Tibial artery (tissue), 4 donors: ENCODE results near the gene ZGPAT.

Source experiments
- DNase-seq, 2 donors: peaks; one replicate each; pipeline ENCODE4 v3.0.0-alpha.2; 2019
- H3K27ac ChIP-seq, 2 donors: fragments of 200-600 bp; sonication (generic) in 1 of 2; 1 replicate in 1 of 2; 2 replicates in 1 of 2; pipeline ENCODE4 v1.5.1; 2018 to 2019; ENCODE audit warnings: mild to moderate bottlenecking in 1 of 2
- H3K27me3 ChIP-seq, 2 donors: fragments of 200-600 bp; sonication (generic) in 1 of 2; one replicate each; pipeline versions ENCODE4 v1.5.1 to v1.6.0; 2016 to 2019
- H3K36me3 ChIP-seq, 3 donors: fragments of 200-600 bp; sonication (generic) in 2 of 3; one replicate each; pipeline ENCODE4 v1.5.1; 2016 to 2019; ENCODE audit warnings: mild to moderate bottlenecking in 2 of 3
- H3K4me1 ChIP-seq, 4 donors: fragments of 200-600 bp; sonication (generic) in 2 of 4; 1 replicate in 3 of 4; 2 replicates in 1 of 4; pipeline ENCODE4 v1.5.1; 2016 to 2019
- H3K4me3 ChIP-seq, 2 donors: fragments of 200-600 bp; sonication (generic) in 1 of 2; 1 replicate in 1 of 2; 2 replicates in 1 of 2; pipeline ENCODE4 v1.5.1; 2018 to 2019; ENCODE audit warnings: mild to moderate bottlenecking in 2 of 2
- H3K9me3 ChIP-seq, 3 donors: fragments of 200-600 bp; sonication (generic) in 1 of 3; one replicate each; pipeline ENCODE4 v1.5.1; 2016 to 2019
- intact Hi-C: fragments of 100-400 bp; cut with DNase I; formaldehyde crosslinking; loops from one replicate; pipeline ENCODE4 v1.15.0; 2023; ENCODE audit warnings: low total_unique reads
- TF ChIP-seq, protein P1 (sequence below), 2 experiments: fragments of 200-600 bp in 1 of 2; fragments of 450-650 bp in 1 of 2; IDR thresholded peaks; one replicate each; pipeline ENCODE4 v1.5.1; 2017 to 2019; ENCODE audit warnings: antibody characterized with exemption in 2 of 2, mild to moderate bottlenecking in 1 of 2, moderate library complexity in 1 of 2

Gene ZGPAT

DNA sequence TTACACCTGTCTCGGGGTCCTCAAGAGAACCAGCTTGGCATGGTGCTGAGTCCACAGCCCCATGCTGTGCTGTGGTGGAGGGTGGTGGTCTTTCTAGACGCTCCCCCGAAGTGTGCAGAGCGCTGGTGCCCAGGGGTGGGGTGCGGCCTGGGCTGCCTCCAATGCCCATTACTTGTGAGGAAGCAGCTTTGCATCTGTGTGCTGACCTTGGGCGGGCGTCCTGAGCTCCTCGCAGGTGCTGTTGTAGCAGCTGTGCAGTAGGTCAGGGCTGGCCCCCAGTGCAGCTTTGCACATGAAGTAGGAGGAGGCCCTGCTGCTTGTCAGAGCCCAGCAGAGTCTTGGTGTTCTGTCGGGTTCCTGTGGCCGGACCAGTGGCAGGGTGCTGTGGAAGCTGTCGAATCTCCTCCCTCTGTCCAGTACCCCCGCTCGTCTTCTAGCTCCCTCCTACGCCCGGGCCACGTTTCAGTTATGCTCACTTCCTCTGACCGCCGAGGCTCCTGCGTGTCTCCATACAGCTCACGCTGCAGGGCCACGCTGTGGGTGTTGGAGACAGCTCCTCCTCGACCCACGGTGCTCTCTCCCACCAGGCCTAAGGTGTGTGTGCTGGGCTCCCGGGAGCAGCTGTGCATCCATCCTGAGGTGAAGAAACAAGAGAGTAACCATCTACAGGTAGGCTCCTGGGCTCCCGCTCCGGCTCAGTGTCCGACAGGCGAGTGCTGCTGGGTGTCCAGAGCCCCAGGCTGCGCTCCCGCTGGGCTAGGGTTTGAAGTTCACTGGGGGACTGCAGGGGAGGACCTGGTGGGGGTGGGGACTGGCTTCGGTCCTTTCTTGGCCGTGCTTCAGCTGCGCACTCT is 45.7 kb upstream of the ZGPAT start:
- Histone ChIP-seq H3K4me1 (peaks cover 0 to 26% (median 18%) of the 10 kb centered on the region in 4 donors), H3K36me3 (peaks cover 3 to 70% (median 50%) of the 10 kb centered on the region in 3 donors), H3K9me3 (no peaks in the 10 kb centered on the region), H3K4me3 (no peak overlapping the region), H3K27me3 (no peaks in the 10 kb centered on the region), H3K27ac (no peak overlapping the region)
- DNase-seq, result no peak
- TF ChIP-seq, protein P1, sequence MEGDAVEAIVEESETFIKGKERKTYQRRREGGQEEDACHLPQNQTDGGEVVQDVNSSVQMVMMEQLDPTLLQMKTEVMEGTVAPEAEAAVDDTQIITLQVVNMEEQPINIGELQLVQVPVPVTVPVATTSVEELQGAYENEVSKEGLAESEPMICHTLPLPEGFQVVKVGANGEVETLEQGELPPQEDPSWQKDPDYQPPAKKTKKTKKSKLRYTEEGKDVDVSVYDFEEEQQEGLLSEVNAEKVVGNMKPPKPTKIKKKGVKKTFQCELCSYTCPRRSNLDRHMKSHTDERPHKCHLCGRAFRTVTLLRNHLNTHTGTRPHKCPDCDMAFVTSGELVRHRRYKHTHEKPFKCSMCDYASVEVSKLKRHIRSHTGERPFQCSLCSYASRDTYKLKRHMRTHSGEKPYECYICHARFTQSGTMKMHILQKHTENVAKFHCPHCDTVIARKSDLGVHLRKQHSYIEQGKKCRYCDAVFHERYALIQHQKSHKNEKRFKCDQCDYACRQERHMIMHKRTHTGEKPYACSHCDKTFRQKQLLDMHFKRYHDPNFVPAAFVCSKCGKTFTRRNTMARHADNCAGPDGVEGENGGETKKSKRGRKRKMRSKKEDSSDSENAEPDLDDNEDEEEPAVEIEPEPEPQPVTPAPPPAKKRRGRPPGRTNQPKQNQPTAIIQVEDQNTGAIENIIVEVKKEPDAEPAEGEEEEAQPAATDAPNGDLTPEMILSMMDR (IDR thresholded peaks at IDR 0.05), result no peak
- intact Hi-C loops, result no loop called here

GRCh38 chr20:63662813-63663189 is 45.0 kb upstream of the ZGPAT start:
- Histone ChIP-seq H3K27me3 (no peaks in the 10 kb centered on the region), H3K27ac (no peak overlapping the region), H3K4me1 (peaks cover 0 to 20% (median 12%) of the 10 kb centered on the region in 4 donors), H3K36me3 (peaks cover 9 to 76% (median 56%) of the 10 kb centered on the region in 3 donors), H3K4me3 (no peak overlapping the region), H3K9me3 (no peaks in the 10 kb centered on the region)
- no peak for DNase-seq
- intact Hi-C loops, result no loop called here
- TF ChIP-seq, protein P1 (IDR thresholded peaks at IDR 0.05), result no peak

DNA sequence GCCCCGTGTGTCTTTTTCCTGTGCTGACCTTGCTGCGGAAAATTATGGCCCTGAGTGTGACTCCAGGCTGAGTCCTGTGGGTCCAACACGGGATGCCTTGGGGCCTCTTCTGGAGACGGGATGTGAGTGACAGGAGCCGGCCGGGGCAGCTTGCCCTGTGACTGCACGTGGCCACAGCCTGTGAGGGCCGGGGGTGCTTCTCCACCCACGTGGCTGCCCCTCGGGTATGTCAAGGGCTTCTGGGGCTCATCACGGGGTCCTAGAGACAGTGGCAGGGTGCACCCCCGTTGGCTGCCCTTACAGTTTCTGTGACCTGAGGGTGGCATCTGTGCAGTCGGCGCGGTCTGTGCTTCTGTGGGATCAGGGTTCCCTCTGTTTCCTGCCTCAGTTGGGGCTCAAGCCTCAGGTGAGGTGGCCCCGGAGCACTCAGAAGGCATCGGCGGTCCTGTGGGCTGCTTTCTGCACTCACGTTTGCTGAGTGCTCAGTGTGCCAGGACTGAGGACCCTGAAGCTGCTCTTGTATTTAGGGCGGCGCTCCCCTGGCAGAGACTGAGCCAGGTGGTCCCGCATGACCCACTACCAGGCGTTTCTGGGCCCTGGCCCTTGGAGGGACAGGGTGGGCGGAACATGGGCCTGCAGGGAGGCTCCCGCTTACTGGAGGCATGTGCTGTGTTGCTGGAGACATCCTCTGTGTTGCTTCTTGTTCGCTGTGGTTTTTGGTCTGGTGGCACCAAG is 44.3 kb upstream of the ZGPAT start:
- DNase-seq, result no peak
- H3K4me3 ChIP-seq, result no peak overlapping the region
- no peaks in the 10 kb centered on the region for H3K9me3 ChIP-seq
- peaks cover 16 to 83% (median 63%) of the 10 kb centered on the region in 3 donors for H3K36me3 ChIP-seq
- no peaks in the 10 kb centered on the region for H3K27me3 ChIP-seq
- H3K27ac ChIP-seq, result no peak overlapping the region
- TF ChIP-seq, protein P1 (IDR thresholded peaks at IDR 0.05), result no peak
- intact Hi-C loops, result no loop called here
- peaks cover 0 to 19% (median 11%) of the 10 kb centered on the region in 4 donors for H3K4me1 ChIP-seq

- H3K27ac ChIP-seq, result no peak overlapping the region
- H3K4me3 ChIP-seq, result no peak overlapping the region
- intact Hi-C loops, result no loop called here
- H3K4me1 ChIP-seq, result peaks cover 0 to 13% (median 5%) of the 10 kb centered on the region in 4 donors
- peaks cover 21 to 91% (median 71%) of the 10 kb centered on the region in 3 donors for H3K36me3 ChIP-seq
- no peaks in the 10 kb centered on the region for H3K27me3 ChIP-seq
- H3K9me3 ChIP-seq, result no peaks in the 10 kb centered on the region
- TF ChIP-seq, protein P1 (IDR thresholded peaks at IDR 0.05), result no peak
- no peak for DNase-seq
Observed at GRCh38 chr20:63664143-63664851, 43.5 kb upstream of the ZGPAT start.

DNA sequence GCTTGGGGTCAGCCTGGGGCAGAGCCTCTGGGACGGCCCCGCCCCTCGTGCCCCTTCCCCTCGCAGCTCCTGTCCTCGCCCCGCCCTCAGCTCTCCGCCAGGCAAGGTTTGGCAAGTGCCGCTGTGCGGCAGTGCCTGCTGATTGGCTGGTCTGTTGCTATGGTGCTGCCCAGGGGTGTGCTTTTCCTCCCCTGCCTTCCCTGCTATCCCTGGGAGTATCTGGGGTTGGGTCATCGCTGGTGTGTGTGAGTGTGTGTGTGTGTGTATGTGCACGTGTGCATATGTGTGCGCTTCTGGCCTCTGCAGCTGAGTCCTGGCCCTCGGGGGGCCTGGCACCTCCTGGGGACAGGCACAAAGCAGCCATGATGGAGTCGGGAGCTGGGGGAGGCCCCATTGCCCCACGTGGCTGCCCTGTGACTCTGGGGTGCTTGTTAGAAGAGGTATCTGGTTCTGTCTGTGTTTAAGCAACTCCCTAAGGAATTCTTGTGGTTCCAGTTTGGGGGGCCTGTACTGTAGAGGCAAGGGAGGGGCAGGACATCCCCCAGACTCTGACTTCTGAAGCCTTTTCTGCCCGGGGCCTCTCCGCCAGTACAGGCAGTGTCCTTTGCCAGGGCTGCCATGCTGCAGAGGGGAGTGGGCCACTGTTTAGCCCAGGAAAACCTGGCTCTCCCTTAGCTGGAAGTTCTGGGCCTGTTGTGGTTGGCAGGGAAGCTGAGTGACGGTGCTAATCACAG is 42.8 kb upstream of the ZGPAT start:
- H3K27ac ChIP-seq, result no peak overlapping the region
- no peaks in the 10 kb centered on the region for H3K27me3 ChIP-seq
- peaks cover 0 to 6% (median 0%) of the 10 kb centered on the region in 4 donors for H3K4me1 ChIP-seq
- TF ChIP-seq, protein P1 (IDR thresholded peaks at IDR 0.05), result no peak
- H3K36me3 ChIP-seq, result peaks cover 21 to 93% (median 71%) of the 10 kb centered on the region in 3 donors
- no peaks in the 10 kb centered on the region for H3K9me3 ChIP-seq
- no peak overlapping the region for H3K4me3 ChIP-seq
- DNase-seq, result no peak
- intact Hi-C loops, result no loop called here
